DOHH2 (cell line): ENCODE measurements around the gene SLC7A7.

Source experiments
- H3F3A ChIP-seq: fragments of 200-600 bp; sonication (generic), shearing (Covaris generic); 2 replicates; pipeline ENCODE4 v1.6.0; 2016; ENCODE audit warnings: antibody characterized with exemption, mild to moderate bottlenecking; ENCODE audit not compliant: control insufficient read depth, insufficient read depth
- H3K27ac ChIP-seq: fragments of 200-600 bp; sonication (generic); 2 replicates; pipeline ENCODE4 v1.5.1; 2014; ENCODE audit warnings: low read depth, mild to moderate bottlenecking, low read length, moderate library complexity
- H3K27me3 ChIP-seq: fragments of 200-600 bp; sonication (generic); 2 replicates; pipeline ENCODE4 v1.6.1; 2014; ENCODE audit warnings: mild to moderate bottlenecking, low read length, mixed read lengths; ENCODE audit not compliant: control insufficient read depth
- H3K36me3 ChIP-seq: fragments of 200-600 bp; sonication (generic); 2 replicates; pipeline ENCODE4 v1.6.1; 2014; ENCODE audit warnings: mild to moderate bottlenecking, low read length, moderate library complexity, mixed read lengths; ENCODE audit not compliant: control insufficient read depth
- H3K4me1 ChIP-seq: fragments of 200-600 bp; sonication (generic); 2 replicates; pipeline ENCODE4 v1.6.1; 2014; ENCODE audit warnings: mild to moderate bottlenecking, low read length, mixed read lengths; ENCODE audit not compliant: control insufficient read depth
- H3K4me2 ChIP-seq: fragments of 200-600 bp; sonication (generic); 2 replicates; pipeline ENCODE4 v1.6.0; 2014; ENCODE audit warnings: mild to moderate bottlenecking, low read length, moderate library complexity
- H3K4me3 ChIP-seq: fragments of 200-600 bp; sonication (generic); 2 replicates; pipeline ENCODE4 v1.5.1; 2014; ENCODE audit warnings: mild to moderate bottlenecking, low read length, mixed read lengths
- H3K79me2 ChIP-seq: fragments of 200-600 bp; sonication (generic); 2 replicates; pipeline ENCODE4 v1.6.1; 2014; ENCODE audit warnings: mild to moderate bottlenecking, low read length, mixed read lengths; ENCODE audit not compliant: control insufficient read depth
- H3K9me2 ChIP-seq: fragments of 200-600 bp; sonication (generic); replicated peaks from 2 replicates; pipeline ENCODE4 v1.6.1; 2014; ENCODE audit warnings: mild to moderate bottlenecking, low read length, mixed read lengths; ENCODE audit not compliant: control insufficient read depth
- H3K9me3 ChIP-seq: fragments of 200-600 bp; sonication (generic); 2 replicates; pipeline ENCODE4 v1.6.1; 2014; ENCODE audit warnings: antibody characterized with exemption, low read length, mixed read lengths; ENCODE audit not compliant: control insufficient read depth, insufficient read depth
- H4K20me1 ChIP-seq: fragments of 200-600 bp; sonication (generic); 2 replicates; pipeline ENCODE4 v1.6.0; 2014; ENCODE audit warnings: low read depth, mild to moderate bottlenecking, antibody characterized with exemption, low read length, moderate library complexity; ENCODE audit not compliant: control insufficient read depth, insufficient read depth
- CTCF ChIP-seq: fragments of 200-600 bp; sonication (generic); IDR thresholded peaks from one replicate; pipeline ENCODE4 v1.5.1; 2014; ENCODE audit warnings: antibody characterized with exemption, mild to moderate bottlenecking, low read depth, low read length; ENCODE audit not compliant: poor library complexity, severe bottlenecking
- EZH2phosphoT487 ChIP-seq: fragments of 200-600 bp; sonication (generic); IDR thresholded peaks from 2 replicates; pipeline ENCODE4 v1.6.1; 2017; ENCODE audit warnings: borderline replicate concordance, mild to moderate bottlenecking, antibody characterized with exemption, low read length, moderate library complexity, mixed read lengths

Gene SLC7A7

GRCh38 chr14:22772725-22773124 is 42.5 kb downstream of the SLC7A7 start:
- peaks cover 20% of the 10 kb centered on the region for H3K4me1 ChIP-seq
- TF ChIP-seq CTCF (no peak), EZH2phosphoT487 (no peak)
- no peaks in the 10 kb centered on the region for H3K27me3 ChIP-seq
- H3K36me3 ChIP-seq = peaks cover 90% of the 10 kb centered on the region
- no peaks in the 10 kb centered on the region for H4K20me1 ChIP-seq
- no peak overlapping the region for H3K4me2 ChIP-seq
- no peaks in the 10 kb centered on the region for H3K9me2 ChIP-seq
- no peaks in the 10 kb centered on the region for H3K9me3 ChIP-seq
- H3F3A ChIP-seq = peaks cover 37% of the 10 kb centered on the region
- H3K79me2 ChIP-seq = peaks cover 42% of the 10 kb centered on the region
- H3K27ac ChIP-seq = no peak overlapping the region
- no peak overlapping the region for H3K4me3 ChIP-seq

DNA sequence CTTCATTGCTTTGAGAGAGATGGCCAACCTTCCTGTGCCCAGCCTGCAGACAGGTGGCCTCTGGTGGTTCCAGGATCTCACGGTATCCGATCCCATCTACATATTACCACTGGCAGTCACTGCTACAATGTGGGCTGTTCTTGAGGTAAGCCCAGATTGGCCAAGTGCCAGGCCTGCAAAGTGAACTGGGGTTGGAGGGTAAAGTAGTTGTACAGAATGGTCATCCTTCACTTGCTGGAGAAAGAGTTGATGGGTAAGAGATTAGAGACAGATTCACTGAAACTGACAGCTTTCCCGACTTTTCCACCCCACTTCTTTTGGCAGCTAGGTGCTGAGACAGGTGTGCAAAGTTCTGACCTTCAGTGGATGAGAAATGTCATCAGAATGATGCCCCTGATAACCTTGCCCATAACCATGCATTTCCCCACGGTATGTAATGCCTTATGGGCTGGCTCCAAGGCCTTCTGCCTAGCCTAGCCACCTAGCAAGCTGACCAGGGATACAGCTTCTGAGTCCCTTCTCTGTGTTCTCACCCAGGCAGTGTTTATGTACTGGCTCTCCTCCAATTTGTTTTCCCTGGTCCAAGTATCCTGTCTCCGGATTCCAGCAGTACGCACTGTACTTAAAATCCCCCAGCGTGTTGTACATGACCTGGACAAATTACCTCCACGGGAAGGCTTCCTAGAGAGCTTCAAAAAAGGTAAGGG is 44.6 kb downstream of the SLC7A7 start:
- Histone ChIP-seq H3K4me1 (peaks cover 25% of the 10 kb centered on the region), H3F3A (peaks cover 37% of the 10 kb centered on the region), H3K9me2 (no peaks in the 10 kb centered on the region), H3K9me3 (no peaks in the 10 kb centered on the region), H3K4me3 (no peak overlapping the region), H3K79me2 (peaks cover 58% of the 10 kb centered on the region), H3K27me3 (no peaks in the 10 kb centered on the region), H3K4me2 (no peak overlapping the region), H4K20me1 (no peaks in the 10 kb centered on the region), H3K27ac (no peak overlapping the region), H3K36me3 (peaks cover 86% of the 10 kb centered on the region)
- no peak for TF ChIP-seq EZH2phosphoT487
- TF ChIP-seq CTCF = no peak

DNA sequence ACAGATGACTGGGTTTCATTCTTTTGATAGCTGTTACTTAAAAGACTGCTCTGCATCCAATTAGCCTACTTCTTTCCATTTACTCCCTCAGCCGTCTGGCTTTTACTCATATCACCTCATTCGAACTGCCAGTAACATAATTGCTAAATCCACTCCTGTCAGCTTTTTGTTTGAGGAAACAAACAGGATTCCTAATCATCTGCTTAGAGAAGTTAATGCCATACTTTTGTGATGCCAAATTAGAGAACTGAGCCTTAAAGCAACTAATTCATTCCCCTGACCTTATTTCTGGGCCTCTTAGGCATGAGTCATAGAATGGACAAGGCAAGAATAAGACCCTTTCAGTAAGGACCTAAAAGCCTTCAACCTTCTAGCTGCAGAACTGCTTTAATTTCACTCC is 45.9 kb downstream of the SLC7A7 start:
- no peaks in the 10 kb centered on the region for H3K9me2 ChIP-seq
- no peak overlapping the region for H3K4me3 ChIP-seq
- TF ChIP-seq EZH2phosphoT487 (no peak), CTCF (no peak)
- no peaks in the 10 kb centered on the region for H4K20me1 ChIP-seq
- H3K4me2 ChIP-seq = no peak overlapping the region; the same call in 1 of the 2 replicates
- H3K27me3 ChIP-seq = no peaks in the 10 kb centered on the region
- H3K9me3 ChIP-seq = no peaks in the 10 kb centered on the region
- H3K79me2 ChIP-seq = peaks cover 70% of the 10 kb centered on the region
- H3K4me1 ChIP-seq = peaks cover 38% of the 10 kb centered on the region
- H3F3A ChIP-seq = peaks cover 28% of the 10 kb centered on the region
- H3K36me3 ChIP-seq = peaks cover 77% of the 10 kb centered on the region
- no peak overlapping the region for H3K27ac ChIP-seq
